GM21515 (cell line): ENCODE data around the gene MFSD2B.
A peak's percentile ranks its signal among the peaks of the same experiment; 100 is the strongest.
"Not testable (repeated sequence)": the region's sequence is repeated elsewhere in the genome, so short reads cannot be mapped to it uniquely, and the experiment has no call there.

Source experiments
- ATAC-seq: cut with Tn5 transposase; IDR thresholded peaks from one replicate; pipeline ENCODE4 v1.9.1; 2021; ENCODE audit not compliant: unreplicated experiment

MFSD2B gene

GRCh38 chr2:24018241-24018640 is 8.4 kb downstream of the MFSD2B start:
- ATAC-seq: no peak

- no peak for ATAC-seq
These were observed 9.8 kb downstream of the MFSD2B start for GRCh38 chr2:24019729-24020128.

- ATAC-seq: no peak
These were observed 10.4 kb downstream of the MFSD2B start for GRCh38 chr2:24020244-24020643.

- no peak for ATAC-seq
These were observed 11.5 kb downstream of the MFSD2B start for GRCh38 chr2:24021122-24021998.

- ATAC-seq: no peak
These were observed 12.6 kb downstream of the MFSD2B start for GRCh38 chr2:24022324-24022974.

- no peak for ATAC-seq
These were observed 13.2 kb downstream of the MFSD2B start for GRCh38 chr2:24022975-24023575.

- no peak for ATAC-seq
These were observed 14.1 kb downstream of the MFSD2B start for GRCh38 chr2:24024018-24024417.

- ATAC-seq: no peak
These were observed 15.2 kb downstream of the MFSD2B start for GRCh38 chr2:24024996-24025663.

- no peak for ATAC-seq
These were observed 16.3 kb downstream of the MFSD2B start for GRCh38 chr2:24026233-24026632.

GRCh38 chr2:24038786-24039499 is 29.1 kb downstream of the MFSD2B start:
- no peak for ATAC-seq

- no peak for ATAC-seq
These were observed 30.6 kb downstream of the MFSD2B start for GRCh38 chr2:24040511-24040910.

GRCh38 chr2:24043133-24043532 is 33.2 kb downstream of the MFSD2B start:
- ATAC-seq: not testable (repeated sequence)

- no peak for ATAC-seq
These were observed 35.9 kb downstream of the MFSD2B start for GRCh38 chr2:24045511-24046508.

- no peak for ATAC-seq
These were observed 36.7 kb downstream of the MFSD2B start for GRCh38 chr2:24046599-24046929.

- ATAC-seq: peak; percentile 98
These were observed 37.2 kb downstream of the MFSD2B start, which contains the start of gene WDCP for GRCh38 chr2:24046930-24047702. TSS of gene WDCP (minus strand) at chr2:24047391. CDS start at chr2:24039494, 7,897 bp downstream.

- ATAC-seq: peak; percentile 1
These were observed 37.8 kb downstream of the MFSD2B start for GRCh38 chr2:24047703-24048033.

GRCh38 chr2:24048769-24049484 is 39.0 kb downstream of the MFSD2B start:
- no peak for ATAC-seq

- no peak for ATAC-seq
These were observed 39.7 kb downstream of the MFSD2B start, which contains the start of gene FKBP1B for GRCh38 chr2:24049485-24050021. TSS of gene FKBP1B (plus strand) at chr2:24049741. CDS start at chr2:24049850, 109 bp downstream.
